Superior temporal gyrus (tissue), 1 donor: ENCODE measurements around the gene GAS2L2.
"Not testable (repeated sequence)": the region's sequence is repeated elsewhere in the genome, so short reads cannot be mapped to it uniquely, and the experiment has no call there.

Experiments used
- DNase-seq: peaks from one replicate; pipeline ENCODE4 v3.0.0-alpha.2; 2016; ENCODE audit errors: extremely low spot score

GAS2L2 gene

GRCh38 chr17:35728551-35728950 is 24.5 kb downstream of the GAS2L2 start:
- DNase-seq = no peak

DNA sequence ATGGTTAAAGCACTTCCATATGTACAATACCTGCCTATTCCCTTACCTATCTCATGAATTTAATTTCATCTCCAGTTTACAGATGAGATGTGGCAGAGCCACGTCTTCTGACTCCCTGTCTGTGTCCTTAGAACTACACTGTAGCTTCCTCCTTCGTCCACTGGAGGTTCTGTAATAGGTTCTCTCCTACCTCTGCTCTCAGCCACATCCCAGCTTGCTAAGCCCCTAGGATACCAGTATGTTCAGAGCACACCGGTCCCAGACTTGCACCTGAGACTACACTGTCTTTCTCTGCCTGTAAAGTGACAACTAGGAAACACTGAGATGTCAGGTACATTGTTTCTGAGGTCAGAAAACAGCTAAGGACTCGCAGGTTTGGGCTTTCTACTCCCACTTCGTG is 25.4 kb downstream of the GAS2L2 start:
- no peak for DNase-seq

DNA sequence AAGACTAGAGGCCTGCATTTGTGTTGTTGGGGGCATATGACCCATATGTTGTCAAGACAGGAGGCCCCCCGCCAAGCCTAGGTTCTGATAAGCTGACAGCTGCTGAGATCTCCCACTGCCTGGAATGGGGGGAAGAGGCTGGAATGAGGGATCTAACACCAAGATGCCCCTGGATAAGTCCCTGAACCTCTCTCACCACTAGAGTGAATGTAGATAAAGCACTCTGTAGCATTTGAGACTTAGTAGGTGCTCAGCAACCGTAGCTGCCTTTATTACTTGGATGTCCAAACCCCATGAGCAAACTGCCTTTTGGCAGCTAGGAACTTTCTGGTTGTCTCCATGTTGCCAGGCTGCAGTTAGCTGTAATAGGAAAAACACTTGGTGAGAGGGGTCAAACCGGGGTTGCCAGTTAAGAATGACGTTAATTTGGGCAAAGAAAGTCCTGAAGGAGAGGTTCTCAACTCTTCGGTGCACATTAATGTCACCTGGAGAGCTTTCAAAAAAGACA is 26.0 kb downstream of the GAS2L2 start:
- DNase-seq = no peak

DNA sequence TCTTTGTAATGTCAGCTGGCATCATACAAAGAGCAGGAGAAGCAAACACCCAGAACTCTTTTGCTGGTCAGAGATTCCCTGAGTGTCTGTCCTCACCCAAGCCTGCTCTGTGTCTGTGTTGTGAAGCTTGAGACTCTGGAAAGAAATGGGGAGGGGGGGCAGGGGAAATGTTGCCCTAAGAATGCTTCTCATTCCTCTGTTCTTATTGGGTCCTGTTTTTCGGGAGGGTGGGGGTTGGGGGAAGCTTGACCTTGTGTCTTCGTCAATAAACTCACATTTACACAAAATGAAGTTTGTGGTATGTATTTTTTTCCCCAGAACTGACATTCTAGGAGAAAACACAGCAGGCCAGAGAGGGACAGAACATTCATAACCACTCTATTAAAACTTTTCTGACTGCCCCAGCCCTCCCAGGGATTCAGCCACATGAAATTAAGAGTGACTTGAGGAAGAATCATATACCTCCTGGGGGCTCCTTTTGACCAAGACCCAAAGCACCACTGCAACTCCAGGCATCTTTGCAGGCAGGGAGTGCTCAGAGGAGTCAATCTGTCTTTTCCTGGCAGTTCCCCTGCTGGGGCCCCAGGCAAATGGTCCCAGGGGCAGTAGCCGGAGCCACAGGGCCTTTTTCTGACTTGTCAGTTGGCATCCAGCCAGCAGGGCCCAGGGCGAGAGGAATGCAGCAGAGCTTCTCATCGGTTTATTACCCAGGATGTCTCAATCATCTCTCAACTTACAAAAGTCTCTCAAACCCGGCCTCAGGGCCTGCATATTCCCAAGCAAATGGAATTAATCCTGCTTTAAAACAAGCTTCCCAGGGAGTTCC is 26.7 kb downstream of the GAS2L2 start:
- no peak for DNase-seq

GRCh38 chr17:35725802-35726126 is 27.3 kb downstream of the GAS2L2 start:
- no peak for DNase-seq

GRCh38 chr17:35725058-35725457 is 28.0 kb downstream of the GAS2L2 start:
- DNase-seq = no peak

- no peak for DNase-seq
Measured at GRCh38 chr17:35723735-35724134, 29.3 kb downstream of the GAS2L2 start.

DNA sequence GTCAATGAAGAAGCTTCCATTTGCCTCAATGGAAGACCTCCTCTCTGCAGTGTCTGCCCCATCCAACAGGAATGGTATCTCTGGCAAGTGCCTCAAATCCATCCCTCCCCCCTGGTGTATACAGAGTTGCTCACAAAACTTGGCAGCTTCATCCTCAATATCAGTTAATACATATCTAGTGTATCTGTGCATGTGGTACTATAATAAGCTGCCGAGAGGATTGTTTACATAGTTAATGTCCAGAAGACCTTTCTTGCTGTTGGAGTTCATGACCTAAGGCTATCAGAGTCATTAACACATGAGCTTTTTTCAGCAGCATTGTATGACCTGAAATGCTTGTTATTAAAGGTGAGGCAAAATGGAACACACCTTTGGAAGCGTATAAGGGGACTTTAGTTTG is 35.6 kb downstream of the GAS2L2 start:
- DNase-seq = no peak

GRCh38 chr17:35716897-35717465 is 36.1 kb downstream of the GAS2L2 start:
- DNase-seq = no peak

- DNase-seq = no peak
Measured at GRCh38 chr17:35716173-35716572, 36.9 kb downstream of the GAS2L2 start.

DNA sequence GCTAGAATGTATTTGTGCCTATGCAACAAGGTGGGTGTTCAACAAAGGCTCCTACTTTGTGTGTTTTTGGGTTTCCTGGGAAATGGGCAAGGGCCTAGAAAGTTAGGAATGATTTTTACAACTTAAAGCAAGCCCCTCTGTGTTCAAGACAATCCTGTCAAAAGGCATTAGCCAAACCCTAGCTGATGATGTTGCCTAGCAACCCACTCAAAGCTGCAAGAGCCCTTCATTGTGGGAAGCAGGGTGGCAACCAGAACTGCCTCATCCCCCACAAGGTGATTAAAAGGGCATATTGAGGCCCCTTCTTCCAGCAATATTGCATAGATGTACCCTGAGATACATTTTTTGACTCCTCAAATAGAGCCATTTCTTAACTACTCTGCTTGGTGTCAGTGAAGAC is 37.6 kb downstream of the GAS2L2 start:
- DNase-seq = no peak

DNA sequence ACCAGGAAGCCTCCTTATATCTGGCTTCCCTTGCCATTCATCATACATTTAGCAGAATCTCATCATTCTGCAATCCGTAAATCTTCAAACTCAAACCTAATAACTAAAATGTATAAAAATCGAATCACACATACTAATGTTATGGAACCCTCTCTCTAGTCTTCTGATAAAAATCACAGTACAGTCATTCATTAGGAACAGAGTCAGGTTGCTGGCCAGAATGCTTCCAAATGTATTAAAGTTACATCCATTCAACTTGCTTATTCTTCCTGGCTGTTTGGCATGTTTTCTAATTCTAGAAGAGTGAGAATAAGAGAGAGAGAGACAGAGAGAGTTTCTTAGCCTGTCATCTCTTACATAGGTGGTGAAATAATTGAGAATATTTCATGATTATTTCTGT is 38.1 kb downstream of the GAS2L2 start:
- no peak for DNase-seq

GRCh38 chr17:35713069-35713728 is 39.8 kb downstream of the GAS2L2 start:
- DNase-seq = no peak

GRCh38 chr17:35710950-35711349 is 42.1 kb downstream of the GAS2L2 start:
- no peak for DNase-seq

- DNase-seq = no peak
Measured at GRCh38 chr17:35709874-35710273, 43.2 kb downstream of the GAS2L2 start.

- DNase-seq = no peak
Measured at GRCh38 chr17:35708951-35709350, 44.1 kb downstream of the GAS2L2 start.

- no peak for DNase-seq
Measured at GRCh38 chr17:35708149-35708548, 44.9 kb downstream of the GAS2L2 start.

DNA sequence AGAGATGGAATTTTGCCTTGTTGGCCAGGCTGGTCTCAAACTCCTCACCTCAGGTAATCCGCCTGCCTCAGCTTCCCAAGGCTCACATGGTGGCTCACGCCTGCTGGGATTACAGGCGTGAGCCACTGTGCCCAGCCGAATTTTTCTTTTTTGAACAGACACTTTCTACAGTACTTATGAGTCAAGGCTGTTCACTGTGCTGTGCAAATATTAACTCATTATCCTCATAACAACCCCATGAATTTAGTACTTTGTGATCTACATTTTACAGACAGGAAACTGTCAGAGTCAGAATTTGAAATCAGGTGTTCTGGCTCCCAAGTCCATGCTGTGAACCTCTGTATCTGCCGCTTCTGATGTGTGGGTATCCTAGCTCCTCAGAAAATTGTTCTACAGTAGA is 47.3 kb downstream of the GAS2L2 start:
- DNase-seq = no peak

- no peak for DNase-seq
Measured at GRCh38 chr17:35705230-35705629, 47.8 kb downstream of the GAS2L2 start.

- DNase-seq = not testable (repeated sequence)
Measured at GRCh38 chr17:35703308-35703707, 49.7 kb downstream of the GAS2L2 start.

GRCh38 chr17:35701491-35701890 is 51.5 kb downstream of the GAS2L2 start:
- DNase-seq = no peak

- DNase-seq = no peak
Measured at GRCh38 chr17:35700150-35700549, 52.9 kb downstream of the GAS2L2 start.

GRCh38 chr17:35698800-35699199 is 54.2 kb downstream of the GAS2L2 start:
- DNase-seq = no peak
